Measurements from ENCODE around the gene NCOA1.

NCOA1 gene

DNA sequence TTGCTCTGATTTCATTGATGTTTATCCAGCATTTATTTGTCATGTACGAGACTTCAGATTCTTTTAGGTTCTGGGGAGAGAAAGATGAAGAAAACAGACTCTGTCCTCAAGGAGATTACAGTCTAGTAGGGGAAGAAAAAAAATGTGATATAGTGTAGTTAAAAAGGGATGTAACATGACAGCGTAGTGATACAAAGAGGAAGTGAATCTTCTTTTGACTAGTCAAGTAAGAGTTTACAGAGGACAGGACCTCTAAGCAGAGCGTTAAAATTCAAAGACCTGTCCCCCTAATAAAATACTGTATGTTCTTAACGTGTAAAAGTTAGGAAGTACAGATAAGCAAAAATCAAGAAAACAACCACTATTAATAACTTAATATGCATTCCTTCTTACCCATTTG, 47.7 kb downstream of the NCOA1 start:
- no peak for DNase-seq (ENCODE audit: low read depth)
- TF ChIP-seq, protein P1, sequence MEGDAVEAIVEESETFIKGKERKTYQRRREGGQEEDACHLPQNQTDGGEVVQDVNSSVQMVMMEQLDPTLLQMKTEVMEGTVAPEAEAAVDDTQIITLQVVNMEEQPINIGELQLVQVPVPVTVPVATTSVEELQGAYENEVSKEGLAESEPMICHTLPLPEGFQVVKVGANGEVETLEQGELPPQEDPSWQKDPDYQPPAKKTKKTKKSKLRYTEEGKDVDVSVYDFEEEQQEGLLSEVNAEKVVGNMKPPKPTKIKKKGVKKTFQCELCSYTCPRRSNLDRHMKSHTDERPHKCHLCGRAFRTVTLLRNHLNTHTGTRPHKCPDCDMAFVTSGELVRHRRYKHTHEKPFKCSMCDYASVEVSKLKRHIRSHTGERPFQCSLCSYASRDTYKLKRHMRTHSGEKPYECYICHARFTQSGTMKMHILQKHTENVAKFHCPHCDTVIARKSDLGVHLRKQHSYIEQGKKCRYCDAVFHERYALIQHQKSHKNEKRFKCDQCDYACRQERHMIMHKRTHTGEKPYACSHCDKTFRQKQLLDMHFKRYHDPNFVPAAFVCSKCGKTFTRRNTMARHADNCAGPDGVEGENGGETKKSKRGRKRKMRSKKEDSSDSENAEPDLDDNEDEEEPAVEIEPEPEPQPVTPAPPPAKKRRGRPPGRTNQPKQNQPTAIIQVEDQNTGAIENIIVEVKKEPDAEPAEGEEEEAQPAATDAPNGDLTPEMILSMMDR (conservative IDR thresholded peaks at IDR 0.05; ENCODE audit: low read length), result no peak
- H3K4me3 ChIP-seq (ENCODE audit: low read length), result no peak overlapping the region

GRCh38 chr2:24539258-24539657, 48.2 kb downstream of the NCOA1 start:
- no peak overlapping the region for H3K4me3 ChIP-seq (ENCODE audit: low read length)
- TF ChIP-seq, protein P1 (conservative IDR thresholded peaks at IDR 0.05; ENCODE audit: low read length), result no peak
- no peak for DNase-seq (ENCODE audit: low read depth)

- H3K4me3 ChIP-seq (ENCODE audit: low read length), result no peak overlapping the region
- DNase-seq (ENCODE audit: low read depth), result no peak
- TF ChIP-seq, protein P1 (conservative IDR thresholded peaks at IDR 0.05; ENCODE audit: low read length), result no peak
These were observed 49.0 kb downstream of the NCOA1 start for GRCh38 chr2:24540011-24540477.

DNA sequence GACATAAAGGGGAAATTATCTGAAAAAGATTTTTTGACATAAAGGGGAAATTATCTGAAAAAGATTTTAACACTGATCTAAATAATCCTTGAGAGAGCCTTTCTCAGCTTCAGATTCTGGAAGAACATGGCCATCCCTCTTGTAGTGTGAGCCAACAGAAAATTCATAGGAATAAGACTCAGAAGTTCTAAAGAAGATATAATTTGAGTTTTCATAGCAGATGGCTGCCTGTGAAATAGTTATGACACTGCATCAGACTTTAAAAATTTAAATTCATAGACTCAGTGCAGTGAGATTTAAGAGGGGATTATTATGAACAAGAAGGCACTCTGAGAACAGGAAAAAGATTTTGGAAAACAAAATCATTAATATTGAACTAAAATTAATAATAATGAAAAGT, 50.6 kb downstream of the NCOA1 start:
- TF ChIP-seq, protein P1 (conservative IDR thresholded peaks at IDR 0.05; ENCODE audit: low read length), result no peak
- no peak for DNase-seq (ENCODE audit: low read depth)
- H3K4me3 ChIP-seq (ENCODE audit: low read length), result no peak overlapping the region

DNA sequence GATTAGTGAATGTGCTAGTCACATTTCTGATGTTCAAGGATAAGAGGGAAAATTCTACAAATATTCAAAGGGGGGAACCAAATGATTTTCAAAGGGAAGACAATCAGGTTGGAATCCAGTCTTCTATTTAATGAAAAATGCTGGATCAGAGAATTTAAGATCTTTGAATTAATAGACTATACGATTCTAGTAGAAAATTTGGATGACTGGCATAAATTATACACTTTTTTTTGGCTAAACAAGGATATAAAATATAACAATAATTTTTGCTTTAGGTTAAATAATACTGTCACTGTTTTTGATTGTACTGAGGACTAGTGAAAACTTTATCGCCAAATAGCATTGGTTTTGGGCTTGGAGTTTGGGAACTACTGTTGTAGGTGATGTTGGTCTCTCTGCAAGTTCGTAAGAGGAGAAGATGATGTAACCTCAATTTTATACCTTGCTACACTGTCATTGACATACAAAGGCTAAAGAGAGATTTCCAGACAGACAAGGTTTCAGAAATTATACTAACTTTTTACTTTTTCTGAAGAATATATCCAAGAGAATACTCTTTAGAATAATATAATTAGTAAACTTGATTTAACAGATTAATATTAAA, 51.3 kb downstream of the NCOA1 start:
- H3K4me3 ChIP-seq (ENCODE audit: low read length), result no peak overlapping the region
- DNase-seq (ENCODE audit: low read depth), result no peak
- TF ChIP-seq, protein P1 (conservative IDR thresholded peaks at IDR 0.05; ENCODE audit: low read length), result no peak

- TF ChIP-seq, protein P1 (conservative IDR thresholded peaks at IDR 0.05; ENCODE audit: low read length), result 0 out of 2 replicates have a peak, but pooled peaks have one; percentile 16
These were observed 52.2 kb downstream of the NCOA1 start for GRCh38 chr2:24543252-24543651.

GRCh38 chr2:24544456-24545115, 53.5 kb downstream of the NCOA1 start:
- DNase-seq (ENCODE audit: low read depth), result no peak
- TF ChIP-seq, protein P1 (conservative IDR thresholded peaks at IDR 0.05; ENCODE audit: low read length), result no peak
- H3K4me3 ChIP-seq (ENCODE audit: low read length), result no peak overlapping the region

More at GRCh38 chr2:24543252-24543651, 52.2 kb downstream of the NCOA1 start:
- no peak overlapping the region for H3K4me3 ChIP-seq (ENCODE audit: low read length)
- DNase-seq (ENCODE audit: low read depth), result no peak
